ENCODE measurements around the gene FAM219B.
"Not testable (repeated sequence)": the region's sequence is repeated elsewhere in the genome, so short reads cannot be mapped to it uniquely, and the experiment has no call there.

FAM219B gene

DNA sequence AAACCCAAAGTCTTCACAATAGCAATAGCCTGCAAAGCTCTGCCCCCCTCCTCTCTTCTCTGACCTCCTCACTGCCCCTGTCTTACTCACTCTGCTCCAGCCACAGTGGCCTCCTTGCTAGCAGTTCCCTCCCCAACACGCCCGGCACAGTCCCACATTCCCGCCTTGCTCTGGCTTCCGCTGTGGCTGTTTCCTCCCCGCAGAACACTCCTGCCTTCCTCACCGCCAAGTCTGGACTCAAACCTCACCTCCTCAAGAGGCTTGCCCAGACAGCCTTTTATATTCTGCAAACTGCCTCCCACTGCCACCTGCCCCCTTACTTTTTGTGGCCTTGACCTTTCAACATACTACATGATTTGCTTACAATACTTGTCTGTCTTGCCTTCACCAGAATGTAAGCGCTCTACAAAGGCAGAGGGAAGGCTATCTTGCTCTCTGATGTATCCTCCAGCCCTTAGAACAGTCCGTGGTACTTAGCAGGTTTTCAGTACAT is 17.2 kb downstream of the FAM219B start:
- H3K4me3 ChIP-seq (replicated peaks; ENCODE audit: low read depth, low read length): peak overlapping the region; percentile 85
- no peak for DNase-seq (ENCODE audit: extremely low read depth, low read depth)
- no peak for TF ChIP-seq CTCF (IDR thresholded peaks at IDR 0.05; ENCODE audit: low read depth, low read length, missing control alignments)

DNA sequence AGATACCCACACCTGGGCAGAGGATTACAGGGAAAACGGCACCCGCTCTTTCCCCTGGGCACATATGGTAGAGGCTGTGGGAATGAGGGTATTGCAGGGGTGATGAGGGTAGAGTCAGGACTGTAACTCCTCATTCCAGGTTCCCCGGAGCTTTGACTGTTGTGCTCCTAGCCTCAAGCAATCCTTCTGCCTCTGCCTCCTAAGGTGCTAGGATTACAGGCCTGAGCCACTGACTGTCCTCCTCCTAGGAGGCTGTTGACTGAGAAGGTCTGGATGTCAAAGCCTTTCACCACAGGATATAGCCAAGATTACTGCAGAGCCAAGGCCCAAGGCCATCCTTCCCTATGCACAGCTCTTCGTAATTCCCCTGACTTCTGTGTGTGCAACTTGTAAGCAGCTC is 17.9 kb downstream of the FAM219B start:
- no peak for DNase-seq (ENCODE audit: extremely low read depth, low read depth)
- TF ChIP-seq CTCF (IDR thresholded peaks at IDR 0.05; ENCODE audit: low read depth, low read length, missing control alignments): no peak
- H3K4me3 ChIP-seq (replicated peaks; ENCODE audit: low read depth, low read length): no peak overlapping the region

- DNase-seq (ENCODE audit: extremely low read depth, low read depth); H3K4me3 ChIP-seq (replicated peaks; ENCODE audit: low read depth, low read length): not testable (repeated sequence)
These were observed 19.0 kb downstream of the FAM219B start for GRCh38 chr15:74887537-74888193.

DNA sequence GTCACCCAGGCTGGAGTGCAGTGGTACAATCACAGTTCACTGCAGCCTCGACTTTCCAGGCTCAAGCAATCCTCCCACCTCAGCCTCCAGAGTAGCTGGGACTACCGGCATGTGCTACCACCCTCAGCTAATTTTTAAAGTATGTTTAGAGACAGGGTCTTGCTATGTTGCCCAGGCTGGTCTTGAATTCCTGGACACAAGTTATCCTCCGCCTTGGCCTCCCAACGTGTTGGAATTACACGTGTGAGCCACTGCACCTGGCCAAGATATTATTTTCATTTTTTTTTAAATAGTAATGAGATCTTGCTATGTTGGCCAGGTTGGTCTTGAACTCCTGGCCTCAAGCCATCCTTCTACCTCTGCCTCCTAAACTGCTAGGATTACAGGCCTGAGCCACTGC is 21.2 kb downstream of the FAM219B start:
- no peak for TF ChIP-seq CTCF (IDR thresholded peaks at IDR 0.05; ENCODE audit: low read depth, low read length, missing control alignments)
- DNase-seq (ENCODE audit: extremely low read depth, low read depth): no peak

DNA sequence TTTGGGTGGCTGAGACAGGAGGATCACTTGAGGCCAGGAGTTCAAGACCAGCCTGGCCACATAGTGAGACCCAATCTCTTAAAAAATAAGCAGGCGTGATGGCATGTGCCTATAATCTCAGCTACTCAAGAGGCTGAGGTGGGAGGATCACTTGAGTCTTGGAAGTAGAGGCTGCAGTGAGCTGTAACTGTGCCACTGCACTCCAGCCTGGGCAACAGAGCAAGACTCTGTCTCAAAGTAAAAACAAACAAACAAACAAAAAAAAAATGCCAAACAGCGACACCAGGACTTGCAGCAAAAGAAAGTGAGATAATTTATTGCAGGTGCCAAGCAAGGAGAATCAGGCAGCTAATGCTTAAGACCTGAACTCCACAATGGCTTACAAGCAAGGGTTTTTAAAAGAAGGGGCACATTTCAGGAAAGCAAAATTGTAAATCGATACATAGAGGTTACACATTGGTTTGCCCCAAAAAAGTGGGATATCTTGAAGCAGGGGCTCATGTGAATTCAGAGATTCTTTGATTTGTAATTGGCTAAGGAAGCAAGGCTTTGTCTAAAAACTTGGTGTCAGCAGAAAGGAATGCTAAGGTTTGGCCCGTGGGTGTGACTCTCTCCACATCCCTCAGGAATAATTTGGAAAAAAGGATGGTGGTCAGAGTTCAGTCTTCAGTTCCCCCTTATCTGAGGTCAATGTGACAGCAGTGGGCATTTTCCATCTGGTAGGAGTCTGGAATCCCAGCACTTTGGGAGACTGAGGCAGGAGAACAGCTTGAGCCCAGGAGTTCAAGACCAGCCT is 22.0 kb downstream of the FAM219B start:
- no peak for DNase-seq (ENCODE audit: extremely low read depth, low read depth)
- H3K4me3 ChIP-seq (replicated peaks; ENCODE audit: low read depth, low read length): no peak overlapping the region
- TF ChIP-seq CTCF (IDR thresholded peaks at IDR 0.05; ENCODE audit: low read depth, low read length, missing control alignments): no peak

More for the DNA sequence above, 21.2 kb downstream of the FAM219B start:
- H3K4me3 ChIP-seq (replicated peaks; ENCODE audit: low read depth, low read length): no peak overlapping the region

- H3K4me3 ChIP-seq (replicated peaks; ENCODE audit: low read depth, low read length): no peak overlapping the region
- no peak for DNase-seq (ENCODE audit: extremely low read depth, low read depth)
- TF ChIP-seq CTCF (IDR thresholded peaks at IDR 0.05; ENCODE audit: low read depth, low read length, missing control alignments): no peak
These were observed 24.1 kb downstream of the FAM219B start for GRCh38 chr15:74882528-74882927.

- TF ChIP-seq CTCF (IDR thresholded peaks at IDR 0.05; ENCODE audit: low read depth, low read length, missing control alignments): no peak
- no peak for DNase-seq (ENCODE audit: extremely low read depth, low read depth)
- H3K4me3 ChIP-seq (replicated peaks; ENCODE audit: low read depth, low read length): no peak overlapping the region
These were observed 28.4 kb downstream of the FAM219B start for GRCh38 chr15:74878273-74878672.
